PFSK-1 (cell line): ENCODE results near the gene WDR70.

ENCODE experiments used
- FOXP2 ChIP-seq: optimal IDR thresholded peaks from 2 replicates; pipeline ENCODE3; 2011; ENCODE audit warnings: borderline replicate concordance, control low read depth, inconsistent platforms; ENCODE audit not compliant: insufficient read depth; ENCODE audit errors: extremely low read length, extremely low read depth
- POLR2AphosphoS5 ChIP-seq: IDR thresholded peaks from 2 replicates; pipeline ENCODE4 v1.6.1; 2012; ENCODE audit warnings: low read depth, mild to moderate bottlenecking, control low read depth, low read length, moderate library complexity
- REST ChIP-seq, 2 experiments: IDR thresholded peaks; 2 replicates each; pipeline versions ENCODE4 v1.6.1 to v1.8.0; 2011 to 2012; ENCODE audit warnings: low read depth in 2 of 2, low read length in 2 of 2, control low read depth in 1 of 2, inconsistent platforms in 1 of 2, mild to moderate bottlenecking in 1 of 2, moderate library complexity in 1 of 2; ENCODE audit not compliant: insufficient read depth in 1 of 2
- SIN3A ChIP-seq: IDR thresholded peaks from 2 replicates; pipeline ENCODE4 v1.6.1; 2012; ENCODE audit warnings: mild to moderate bottlenecking, low read length, moderate library complexity, borderline replicate concordance; ENCODE audit not compliant: insufficient read depth
- TAF1 ChIP-seq: IDR thresholded peaks from 2 replicates; pipeline ENCODE4 v1.6.1; 2012; ENCODE audit warnings: low read length, control low read depth, borderline replicate concordance; ENCODE audit not compliant: insufficient read depth

The WDR70 gene

GRCh38 chr5:37501152-37501551, 122.0 kb downstream of the WDR70 start:
- TF ChIP-seq FOXP2 (no peak), TAF1 (no peak), SIN3A (no peak), REST (IDR thresholded peaks at IDR 0.05; ENCODE audit: insufficient read depth in 1 of 2, low read depth in 2 of 2, low read length in 2 of 2) (no peak), POLR2AphosphoS5 (no peak)

DNA sequence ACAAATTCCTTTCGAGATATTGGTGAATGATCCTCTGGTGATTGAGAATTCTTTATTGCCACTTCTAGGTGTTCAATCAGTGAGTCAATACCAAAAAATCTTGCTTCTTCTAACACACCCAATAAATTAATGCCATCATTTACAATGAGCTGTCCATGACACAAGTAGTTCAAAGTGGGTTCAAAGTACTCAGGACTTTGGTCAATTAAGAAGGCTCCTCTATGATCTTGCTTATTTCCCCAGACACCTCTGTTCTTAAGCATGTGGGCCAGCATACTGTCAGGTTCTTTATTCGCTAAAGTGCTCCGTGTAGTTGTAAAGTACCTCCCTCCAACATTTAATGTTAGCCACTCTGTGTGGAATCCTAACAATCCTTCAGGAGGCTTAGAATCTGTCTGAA, 127.1 kb downstream of the WDR70 start:
- TF ChIP-seq FOXP2 (no peak), SIN3A (no peak), TAF1 (no peak), POLR2AphosphoS5 (no peak), REST (IDR thresholded peaks at IDR 0.05; ENCODE audit: insufficient read depth in 1 of 2, low read depth in 2 of 2, low read length in 2 of 2) (no peak)

DNA sequence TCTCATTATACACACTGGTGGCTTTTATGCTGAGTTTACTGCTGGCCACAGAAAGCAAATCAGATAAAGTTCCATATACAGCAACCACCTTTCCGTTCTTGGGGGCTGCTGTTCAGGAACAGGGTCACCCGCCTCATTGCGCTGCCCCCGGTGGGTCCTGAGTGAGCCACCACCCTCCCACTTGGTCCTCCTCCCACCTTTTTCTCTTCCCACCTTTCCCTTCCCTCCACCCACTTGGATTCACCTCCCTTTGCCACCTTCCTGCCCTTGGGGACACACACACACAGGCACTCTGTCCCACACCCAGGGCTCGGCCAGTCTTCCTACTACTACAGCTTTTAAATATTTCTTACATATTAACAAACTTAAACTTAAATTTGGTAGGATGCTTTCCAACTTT, 127.6 kb downstream of the WDR70 start:
- TF ChIP-seq SIN3A (no peak), REST (IDR thresholded peaks at IDR 0.05; ENCODE audit: insufficient read depth in 1 of 2, low read depth in 2 of 2, low read length in 2 of 2) (no peak), TAF1 (no peak), POLR2AphosphoS5 (no peak), FOXP2 (no peak)

- TF ChIP-seq FOXP2 (no peak), TAF1 (no peak), SIN3A (no peak), REST (IDR thresholded peaks at IDR 0.05; ENCODE audit: insufficient read depth in 1 of 2, low read depth in 2 of 2, low read length in 2 of 2) (no peak), POLR2AphosphoS5 (no peak)
These were observed 132.5 kb downstream of the WDR70 start for GRCh38 chr5:37511646-37512045.

- no peak for TF ChIP-seq TAF1
- no peak for TF ChIP-seq POLR2AphosphoS5
- TF ChIP-seq REST (IDR thresholded peaks at IDR 0.05; ENCODE audit: insufficient read depth in 1 of 2, low read depth in 2 of 2, low read length in 2 of 2) = no peak
- no peak for TF ChIP-seq SIN3A
- no peak for TF ChIP-seq FOXP2
These were observed 135.8 kb downstream of the WDR70 start for GRCh38 chr5:37514946-37515345.
